ENCODE data around the gene RNF213. TPM values are rescaled to one million over a fixed set of nuclear protein-coding genes. Genes with fewer than 3 reads are reported as not detected.

Gene RNF213
- total and polyA plus RNA-seq, 12 donors = 51.1 to 182 (median 122) TPM

DNA sequence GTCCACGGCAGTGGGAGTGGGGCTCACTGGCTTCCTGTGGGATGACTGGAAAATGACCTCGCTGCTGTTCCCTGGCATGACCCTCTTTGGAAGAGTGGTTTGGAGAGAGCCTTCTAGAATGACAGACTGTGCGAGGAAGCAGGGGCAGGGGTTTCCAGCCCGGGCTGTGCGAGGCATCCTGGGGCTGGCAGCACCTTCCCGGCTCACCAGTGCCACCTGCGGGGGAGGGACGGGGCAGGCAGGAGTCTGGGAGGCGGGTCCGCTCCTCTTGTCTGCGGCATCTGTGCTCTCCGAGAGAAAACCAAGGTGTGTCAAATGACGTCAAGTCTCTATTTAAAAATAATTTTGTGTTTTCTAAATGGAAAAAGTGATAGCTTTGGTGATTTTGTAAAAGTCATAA lies 7.8 kb upstream of the RNF213 start:
- Histone ChIP-seq H3K36me3 (replicated peaks in 1 of 2) (peaks cover 0 to 22% of the 10 kb centered on the region in 2 donors), H3K4me3 (no peak overlapping the region), H3K9me3 (replicated peaks in 1 of 3) (no peaks in the 10 kb centered on the region), H3K27ac (peak overlapping the region in 2 of 5 donors; percentile 36 to 90), H3K4me1 (replicated peaks in 1 of 2) (peaks cover 14 to 25% of the 10 kb centered on the region in 2 donors), H3K27me3 (no peaks in the 10 kb centered on the region)
- no peak for TF ChIP-seq POLR2A (IDR thresholded peaks at IDR 0.05)
- peak in 5 of 6 experiments; percentile 19 to 56 (median 44) for TF ChIP-seq CTCF (IDR thresholded peaks at IDR 0.05)
- WGBS, 4 donors = 58 to 61% (median 60%) methylated on average over 12 to 13 of the region's 13 CpGs
- intact Hi-C loops (cut with DNase I) = no loop called here
- peak; percentile 57 to 85 (median 76) for DNase-seq

DNA sequence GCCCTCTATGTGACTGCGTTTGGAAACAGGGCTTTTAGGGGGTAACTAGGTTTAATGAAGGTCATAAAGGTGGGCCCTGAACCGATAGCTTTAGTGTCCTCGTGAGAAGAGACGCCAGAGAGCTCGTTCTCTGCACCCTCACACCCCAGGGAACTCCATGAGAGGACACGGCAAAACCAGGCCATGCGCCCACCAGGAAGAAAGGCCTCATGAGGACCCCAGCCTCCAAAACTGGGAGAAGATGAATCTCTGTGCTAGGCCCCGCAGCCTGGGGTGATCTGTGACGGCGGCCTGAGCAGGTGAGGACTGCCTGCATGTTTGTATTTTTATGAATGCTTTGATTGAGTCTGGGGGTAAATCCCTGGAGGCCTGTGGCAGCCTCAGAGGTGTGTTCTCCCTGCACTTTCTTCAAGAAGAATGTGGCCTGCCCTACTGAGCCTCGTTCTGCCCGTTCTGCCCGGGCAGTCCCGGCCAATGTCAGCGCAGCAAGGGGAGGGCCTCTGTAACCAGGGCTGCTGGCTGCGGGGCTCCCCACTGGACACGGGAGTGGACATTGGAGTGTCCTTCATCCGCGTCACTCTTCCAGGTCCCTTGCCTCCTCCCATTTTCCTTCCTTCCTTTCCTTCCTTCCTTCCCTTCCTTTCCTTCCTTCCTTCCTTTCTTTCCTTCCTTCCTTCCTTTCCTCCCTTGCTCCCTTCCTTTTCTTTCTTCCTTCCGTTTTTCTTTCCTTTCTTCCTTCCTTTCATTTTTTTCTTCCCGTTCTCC lies 6.8 kb upstream of the RNF213 start:
- Histone ChIP-seq H3K36me3 (replicated peaks in 1 of 2) (peaks cover 0 to 19% of the 10 kb centered on the region in 2 donors), H3K4me3 (no peak overlapping the region), H3K27me3 (no peaks in the 10 kb centered on the region), H3K4me1 (replicated peaks in 1 of 2) (peaks cover 14 to 25% of the 10 kb centered on the region in 2 donors), H3K27ac (peak overlapping the region; percentile 85 to 95 (median 90)), H3K9me3 (replicated peaks in 1 of 3) (no peaks in the 10 kb centered on the region)
- no peak for DNase-seq
- WGBS, 4 donors = 87 to 93% (median 90%) methylated on average over 13 to 21 of the region's 21 CpGs
- TF ChIP-seq CTCF (IDR thresholded peaks at IDR 0.05) (no peak), POLR2A (IDR thresholded peaks at IDR 0.05) (no peak)
- intact Hi-C loops (cut with DNase I) = no loop called here

GRCh38 chr17:80254396-80255251 lies 6.0 kb upstream of the RNF213 start:
- peak; percentile 66 to 92 (median 86) for DNase-seq
- Histone ChIP-seq H3K27ac (peak overlapping the region; percentile 85 to 95 (median 90)), H3K27me3 (no peaks in the 10 kb centered on the region), H3K4me1 (replicated peaks in 1 of 2) (peaks cover 14 to 28% of the 10 kb centered on the region in 2 donors), H3K9me3 (replicated peaks in 1 of 3) (no peaks in the 10 kb centered on the region), H3K36me3 (replicated peaks in 1 of 2) (peaks cover 0 to 14% of the 10 kb centered on the region in 2 donors), H3K4me3 (no peak overlapping the region)
- intact Hi-C loops (cut with DNase I) = no loop called here
- 35 to 53% (median 43%) methylated on average over 12 to 13 of the region's 13 CpGs for WGBS, 4 donors
- TF ChIP-seq CTCF (IDR thresholded peaks at IDR 0.05) (no peak), POLR2A (IDR thresholded peaks at IDR 0.05) (peak in 1 of 2 donors; percentile 63)

DNA sequence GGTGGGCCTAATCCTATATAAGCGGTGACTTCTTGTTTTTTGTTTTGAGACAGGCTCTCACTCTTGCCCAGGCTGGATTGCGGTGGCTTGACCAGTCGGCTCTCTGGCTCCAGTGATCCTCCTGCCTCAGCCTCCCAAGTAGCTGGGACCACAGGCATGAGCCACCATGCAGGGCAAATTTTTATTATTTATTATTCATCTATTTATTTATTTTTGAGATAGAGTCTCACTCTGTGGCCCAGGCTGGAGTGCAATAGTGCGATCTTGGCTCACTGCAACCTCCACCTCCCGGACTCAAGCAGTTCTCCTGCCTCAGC lies 4.7 kb upstream of the RNF213 start:
- Histone ChIP-seq H3K27ac (peak overlapping the region in 4 of 5 donors; percentile 85 to 95 (median 90)), H3K27me3 (no peaks in the 10 kb centered on the region), H3K9me3 (replicated peaks in 1 of 3) (no peaks in the 10 kb centered on the region), H3K4me1 (replicated peaks in 1 of 2) (peaks cover 14 to 31% of the 10 kb centered on the region in 2 donors), H3K36me3 (replicated peaks in 1 of 2) (peaks cover 0 to 14% of the 10 kb centered on the region in 2 donors), H3K4me3 (no peak overlapping the region)
- intact Hi-C loops (cut with DNase I) = no loop called here
- DNase-seq = no peak
- no peak for TF ChIP-seq CTCF (IDR thresholded peaks at IDR 0.05)
- TF ChIP-seq POLR2A (IDR thresholded peaks at IDR 0.05) = no peak
- 95 to 100% (median 98%) methylated on average over 5 of the region's 5 CpGs for WGBS, 4 donors

All from adrenal gland (tissue), 12 donors.